ENCODE data around the gene FAR2. TPM values are rescaled to one million over a fixed set of nuclear protein-coding genes. Genes with fewer than 3 reads are reported as not detected.

The FAR2 gene
- total and polyA plus RNA-seq, 8 donors = 0.43 to 2.8 (median 1.1) TPM

- no peak for ATAC-seq
- intact Hi-C loops (cut with DNase I) = no loop called here
Measured at GRCh38 chr12:29198901-29199300, 49.8 kb downstream of the FAR2 start.

GRCh38 chr12:29200586-29200985, 51.5 kb downstream of the FAR2 start:
- no peak for TF ChIP-seq CTCF (IDR thresholded peaks at IDR 0.05)
- H3K4me3 ChIP-seq = no peak overlapping the region
- intact Hi-C loops (cut with DNase I) = no loop called here
- no peak for ATAC-seq
- FAIRE-seq = no peak
- 13 to 17% methylated on average over 5 of the region's 5 CpGs for WGBS, 2 donors
- no peak for DNase-seq
- no peaks in the 10 kb centered on the region for H3K36me3 ChIP-seq
- no peak overlapping the region for H3K27ac ChIP-seq
- no peaks in the 10 kb centered on the region for H3K27me3 ChIP-seq
- no peaks in the 10 kb centered on the region for H3K4me1 ChIP-seq
- H3K9me3 ChIP-seq = no peaks in the 10 kb centered on the region

More at GRCh38 chr12:29198901-29199300, 49.8 kb downstream of the FAR2 start:
- Histone ChIP-seq H3K4me3 (no peak overlapping the region), H3K36me3 (no peaks in the 10 kb centered on the region), H3K27ac (no peak overlapping the region), H3K4me1 (no peaks in the 10 kb centered on the region), H3K9me3 (no peaks in the 10 kb centered on the region), H3K27me3 (no peaks in the 10 kb centered on the region)
- 74 to 79% methylated on average over 1 of the region's 1 CpG for WGBS, 2 donors
- FAIRE-seq (no peak), DNase-seq (no peak)
- no peak for TF ChIP-seq CTCF (IDR thresholded peaks at IDR 0.05)

- no peak for ATAC-seq
- intact Hi-C loops (cut with DNase I) = no loop called here
- 58 to 62% methylated on average over 3 of the region's 3 CpGs for WGBS, 2 donors
Measured at GRCh38 chr12:29201296-29201695, 52.2 kb downstream of the FAR2 start.

GRCh38 chr12:29201746-29202145, 52.7 kb downstream of the FAR2 start:
- DNase-seq (no peak), FAIRE-seq (no peak), ATAC-seq (no peak)
- intact Hi-C loops (cut with DNase I) = no loop called here
- Histone ChIP-seq H3K27ac (no peak overlapping the region), H3K27me3 (no peaks in the 10 kb centered on the region), H3K36me3 (no peaks in the 10 kb centered on the region), H3K9me3 (no peaks in the 10 kb centered on the region), H3K4me3 (no peak overlapping the region), H3K4me1 (no peaks in the 10 kb centered on the region)
- TF ChIP-seq CTCF (IDR thresholded peaks at IDR 0.05) = no peak
- 43 to 56% methylated on average over 2 of the region's 2 CpGs for WGBS, 2 donors

More at GRCh38 chr12:29201296-29201695, 52.2 kb downstream of the FAR2 start:
- Histone ChIP-seq H3K27me3 (no peaks in the 10 kb centered on the region), H3K4me3 (no peak overlapping the region), H3K4me1 (no peaks in the 10 kb centered on the region), H3K27ac (no peak overlapping the region), H3K36me3 (no peaks in the 10 kb centered on the region), H3K9me3 (no peaks in the 10 kb centered on the region)
- DNase-seq (no peak), FAIRE-seq (no peak)
- no peak for TF ChIP-seq CTCF (IDR thresholded peaks at IDR 0.05)

- H3K4me1 ChIP-seq = no peaks in the 10 kb centered on the region
- TF ChIP-seq CTCF (IDR thresholded peaks at IDR 0.05) = no peak
- no peak for DNase-seq
- H3K27ac ChIP-seq = no peak overlapping the region
- no peaks in the 10 kb centered on the region for H3K27me3 ChIP-seq
- intact Hi-C loops (cut with DNase I) = no loop called here
- H3K4me3 ChIP-seq = no peak overlapping the region
- ATAC-seq = no peak
- WGBS, 2 donors = 80 to 89% methylated on average over 6 of the region's 6 CpGs
- H3K9me3 ChIP-seq = no peaks in the 10 kb centered on the region
- FAIRE-seq = no peak
- no peaks in the 10 kb centered on the region for H3K36me3 ChIP-seq
Measured at GRCh38 chr12:29204521-29204920, 55.4 kb downstream of the FAR2 start.

Data from pancreas (tissue), 10 donors.